ENCODE measurements around the gene CASP7. TPM values are rescaled to one million over a fixed set of nuclear protein-coding genes. Genes with fewer than 3 reads are reported as not detected.
"Not testable (repeated sequence)": the region's sequence is repeated elsewhere in the genome, so short reads cannot be mapped to it uniquely, and the experiment has no call there.

CASP7 gene
- total and polyA plus RNA-seq, 2 donors (not counting 1 experiment from before 2014, with no cell fraction given) = 5.7 to 23.9 TPM

DNA sequence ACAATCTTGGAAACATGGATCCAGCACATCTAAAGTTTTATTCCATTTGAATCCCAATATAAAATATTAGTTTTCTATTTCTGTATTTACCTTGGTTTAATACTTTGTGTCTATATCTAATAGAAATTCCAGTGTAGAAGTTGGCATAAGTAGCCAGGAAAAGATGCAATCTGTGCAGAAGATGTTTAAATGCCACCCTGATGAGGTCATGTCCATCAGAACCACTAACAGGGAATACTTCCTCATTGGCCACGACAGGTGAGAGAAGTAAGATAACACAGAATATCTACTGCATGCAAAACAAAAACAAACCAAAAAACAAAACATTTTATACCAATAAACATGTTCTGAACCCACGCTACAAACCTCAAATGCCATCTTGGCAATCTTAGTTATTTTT lies 87.5 kb downstream of the CASP7 start:
- Histone ChIP-seq H3K9ac (ENCODE audit: low read length) (no peak overlapping the region), H3K4me2 (replicated peaks; ENCODE audit: low read depth, low read length, poor library complexity, severe bottlenecking) (no peak overlapping the region), H3K36me3 (replicated peaks in 1 of 2; ENCODE audit: control extremely low read depth in 1 of 2, control insufficient read depth in 1 of 2, extremely low read depth in 1 of 2, insufficient read depth in 2 of 2, low read length in 1 of 2) (no peaks in the 10 kb centered on the region), H3K79me2 (ENCODE audit: control insufficient read depth, insufficient read depth, low read length) (no peaks in the 10 kb centered on the region), H3K9me3 (ENCODE audit: control extremely low read depth in 1 of 3, control insufficient read depth in 2 of 3, insufficient read depth in 1 of 3, low read length in 2 of 3) (peaks cover 0 to 7% (median 3%) of the 10 kb centered on the region in 3 donors), H3K4me3 (ENCODE audit: control extremely low read depth in 1 of 5, extremely low read depth in 1 of 5, insufficient read depth in 1 of 5, low read depth in 2 of 5, low read length in 4 of 5) (no peak overlapping the region), H3K27me3 (replicated peaks in 1 of 4; ENCODE audit: control extremely low read depth in 1 of 4, control insufficient read depth in 3 of 4, insufficient read depth in 4 of 4, low read length in 3 of 4) (peaks cover 0 to 19% (median 4%) of the 10 kb centered on the region in 4 experiments), H3K4me1 (ENCODE audit: control insufficient read depth in 2 of 2, insufficient read depth in 2 of 2, low read length in 2 of 2) (no peaks in the 10 kb centered on the region), H4K20me1 (ENCODE audit: control insufficient read depth, insufficient read depth, low read length, poor library complexity, severe bottlenecking) (no peaks in the 10 kb centered on the region), H2AFZ (ENCODE audit: insufficient read depth, low read depth, low read length, poor library complexity, severe bottlenecking) (no peak overlapping the region), H3K27ac (ENCODE audit: low read length in 2 of 2) (no peak overlapping the region)
- ATAC-seq (ENCODE audit: low read depth) (no peak), DNase-seq (no peak)
- POLR2A ChIA-PET = no interaction called here
- CTCF ChIA-PET = no interaction called here
- no peak overlapping the region for H3K4me3 Mint-ChIP-seq
- no peaks in the 10 kb centered on the region for H3K4me1 Mint-ChIP-seq
- intact Hi-C loops (cut with micrococcal nuclease) = no loop called here
- H3K9me3 Mint-ChIP-seq (ENCODE audit: insufficient read depth) = peaks cover 5% of the 10 kb centered on the region
- WGBS (ENCODE audit: insufficient coverage) = no CpG with 5 or more reads among the region's 2 CpGs
- no peak overlapping the region for H3K27ac Mint-ChIP-seq
- H3K27me3 Mint-ChIP-seq = peaks cover 59% of the 10 kb centered on the region
- TF ChIP-seq, protein P1, sequence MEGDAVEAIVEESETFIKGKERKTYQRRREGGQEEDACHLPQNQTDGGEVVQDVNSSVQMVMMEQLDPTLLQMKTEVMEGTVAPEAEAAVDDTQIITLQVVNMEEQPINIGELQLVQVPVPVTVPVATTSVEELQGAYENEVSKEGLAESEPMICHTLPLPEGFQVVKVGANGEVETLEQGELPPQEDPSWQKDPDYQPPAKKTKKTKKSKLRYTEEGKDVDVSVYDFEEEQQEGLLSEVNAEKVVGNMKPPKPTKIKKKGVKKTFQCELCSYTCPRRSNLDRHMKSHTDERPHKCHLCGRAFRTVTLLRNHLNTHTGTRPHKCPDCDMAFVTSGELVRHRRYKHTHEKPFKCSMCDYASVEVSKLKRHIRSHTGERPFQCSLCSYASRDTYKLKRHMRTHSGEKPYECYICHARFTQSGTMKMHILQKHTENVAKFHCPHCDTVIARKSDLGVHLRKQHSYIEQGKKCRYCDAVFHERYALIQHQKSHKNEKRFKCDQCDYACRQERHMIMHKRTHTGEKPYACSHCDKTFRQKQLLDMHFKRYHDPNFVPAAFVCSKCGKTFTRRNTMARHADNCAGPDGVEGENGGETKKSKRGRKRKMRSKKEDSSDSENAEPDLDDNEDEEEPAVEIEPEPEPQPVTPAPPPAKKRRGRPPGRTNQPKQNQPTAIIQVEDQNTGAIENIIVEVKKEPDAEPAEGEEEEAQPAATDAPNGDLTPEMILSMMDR (IDR thresholded peaks at IDR 0.05) = no peak
- TF ChIP-seq EZH2 (IDR thresholded peaks at IDR 0.05; ENCODE audit: borderline replicate concordance, insufficient read depth, low read depth, low read length, poor library complexity, severe bottlenecking) = no peak

DNA sequence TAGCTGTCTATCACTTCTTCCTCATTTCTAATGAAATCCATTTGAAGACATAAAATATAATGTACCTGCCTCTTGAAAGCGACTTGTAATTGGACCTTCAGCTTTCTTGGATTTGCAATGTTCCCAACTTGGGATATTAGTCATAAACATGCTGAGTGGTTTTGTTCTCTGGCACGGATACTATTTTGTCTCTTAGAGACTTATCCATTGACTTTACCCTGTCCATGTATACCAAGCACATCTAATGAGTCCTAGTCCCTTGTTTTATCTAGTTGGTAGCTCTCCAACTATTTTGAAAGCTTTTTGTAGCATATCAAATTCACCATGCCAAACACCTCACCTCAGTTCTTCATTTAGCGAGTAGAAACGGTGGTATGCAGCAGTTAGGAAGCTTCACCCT lies 90.6 kb downstream of the CASP7 start:
- CTCF ChIA-PET = no interaction called here
- POLR2A ChIA-PET = no interaction called here
- Histone ChIP-seq H3K27me3 (replicated peaks in 1 of 4; ENCODE audit: control extremely low read depth in 1 of 4, control insufficient read depth in 3 of 4, insufficient read depth in 4 of 4, low read length in 3 of 4) (peaks cover 0 to 19% (median 6%) of the 10 kb centered on the region in 4 experiments), H4K20me1 (ENCODE audit: control insufficient read depth, insufficient read depth, low read length, poor library complexity, severe bottlenecking) (no peaks in the 10 kb centered on the region), H2AFZ (ENCODE audit: insufficient read depth, low read depth, low read length, poor library complexity, severe bottlenecking) (no peak overlapping the region), H3K9me3 (ENCODE audit: control extremely low read depth in 1 of 3, control insufficient read depth in 2 of 3, insufficient read depth in 1 of 3, low read length in 2 of 3) (no peaks in the 10 kb centered on the region), H3K4me1 (ENCODE audit: control insufficient read depth in 2 of 2, insufficient read depth in 2 of 2, low read length in 2 of 2) (no peaks in the 10 kb centered on the region), H3K36me3 (replicated peaks in 1 of 2; ENCODE audit: control extremely low read depth in 1 of 2, control insufficient read depth in 1 of 2, extremely low read depth in 1 of 2, insufficient read depth in 2 of 2, low read length in 1 of 2) (no peaks in the 10 kb centered on the region), H3K4me3 (ENCODE audit: control extremely low read depth in 1 of 5, extremely low read depth in 1 of 5, insufficient read depth in 1 of 5, low read depth in 2 of 5, low read length in 4 of 5) (no peak overlapping the region), H3K4me2 (replicated peaks; ENCODE audit: low read depth, low read length, poor library complexity, severe bottlenecking) (no peak overlapping the region), H3K9ac (ENCODE audit: low read length) (no peak overlapping the region), H3K27ac (ENCODE audit: low read length in 2 of 2) (no peak overlapping the region), H3K79me2 (ENCODE audit: control insufficient read depth, insufficient read depth, low read length) (no peaks in the 10 kb centered on the region)
- DNase-seq (no peak), ATAC-seq (ENCODE audit: low read depth) (no peak)
- Mint-ChIP-seq H3K27ac (no peak overlapping the region), H3K27me3 (peaks cover 68% of the 10 kb centered on the region), H3K4me3 (no peak overlapping the region), H3K4me1 (no peaks in the 10 kb centered on the region), H3K9me3 (ENCODE audit: insufficient read depth) (no peaks in the 10 kb centered on the region)
- WGBS (ENCODE audit: insufficient coverage) = 83% methylated on average over 2 of the region's 4 CpGs
- intact Hi-C loops (cut with micrococcal nuclease) = no loop called here
- TF ChIP-seq, protein P1 (IDR thresholded peaks at IDR 0.05) = no peak
- no peak for TF ChIP-seq EZH2 (IDR thresholded peaks at IDR 0.05; ENCODE audit: borderline replicate concordance, insufficient read depth, low read depth, low read length, poor library complexity, severe bottlenecking)

DNA sequence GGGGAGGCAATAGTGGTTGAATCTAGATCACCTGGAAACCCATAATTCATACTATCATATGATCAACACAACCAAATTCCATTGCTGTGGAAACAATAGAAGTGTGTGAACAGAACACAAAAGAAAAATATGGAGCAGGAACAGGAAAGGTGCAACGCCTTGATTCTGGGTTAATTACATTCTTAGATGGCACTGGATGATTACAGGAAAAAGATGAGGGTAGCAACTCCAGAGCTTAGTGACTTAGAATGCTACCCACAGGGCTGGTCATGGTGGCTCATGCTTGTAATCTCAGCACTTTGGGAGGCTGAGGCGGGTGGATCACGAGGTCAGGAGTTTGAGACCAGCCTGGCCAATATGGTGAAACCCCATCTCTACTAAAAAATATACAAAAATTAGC lies 91.4 kb downstream of the CASP7 start:
- H3K9me3 Mint-ChIP-seq (ENCODE audit: insufficient read depth); POLR2A ChIA-PET; H3K4me3 Mint-ChIP-seq; intact Hi-C loops (cut with micrococcal nuclease); ATAC-seq (ENCODE audit: low read depth); H3K9me3 ChIP-seq (ENCODE audit: control extremely low read depth in 1 of 3, control insufficient read depth in 2 of 3, insufficient read depth in 1 of 3, low read length in 2 of 3); H4K20me1 ChIP-seq (ENCODE audit: control insufficient read depth, insufficient read depth, low read length, poor library complexity, severe bottlenecking); H3K79me2 ChIP-seq (ENCODE audit: control insufficient read depth, insufficient read depth, low read length); H3K4me1 Mint-ChIP-seq; H3K4me2 ChIP-seq (replicated peaks; ENCODE audit: low read depth, low read length, poor library complexity, severe bottlenecking); H3K9ac ChIP-seq (ENCODE audit: low read length); H3K27ac Mint-ChIP-seq; H3K4me1 ChIP-seq (ENCODE audit: control insufficient read depth in 2 of 2, insufficient read depth in 2 of 2, low read length in 2 of 2); H3K4me3 ChIP-seq (ENCODE audit: control extremely low read depth in 1 of 5, extremely low read depth in 1 of 5, insufficient read depth in 1 of 5, low read depth in 2 of 5, low read length in 4 of 5); DNase-seq; H3K36me3 ChIP-seq (replicated peaks in 1 of 2; ENCODE audit: control extremely low read depth in 1 of 2, control insufficient read depth in 1 of 2, extremely low read depth in 1 of 2, insufficient read depth in 2 of 2, low read length in 1 of 2); H2AFZ ChIP-seq (ENCODE audit: insufficient read depth, low read depth, low read length, poor library complexity, severe bottlenecking); H3K27ac ChIP-seq (ENCODE audit: low read length in 2 of 2): not testable (repeated sequence)
- H3K27me3 Mint-ChIP-seq = peaks cover 69% of the 10 kb centered on the region
- CTCF ChIA-PET = interaction anchor here (1.5 kb wide), 1 partner anchor 332 kb away, joined by 3 read pairs; no protein-coding TSS in a partner anchor
- peaks cover 0 to 19% (median 4%) of the 10 kb centered on the region in 4 experiments for H3K27me3 ChIP-seq (replicated peaks in 1 of 4; ENCODE audit: control extremely low read depth in 1 of 4, control insufficient read depth in 3 of 4, insufficient read depth in 4 of 4, low read length in 3 of 4)
- 86% methylated on average over 1 of the region's 3 CpGs for WGBS (ENCODE audit: insufficient coverage)

Data from B cell (primary cell).